Liver (tissue), 9 donors: ENCODE data around the gene DUSP16. TPM values are rescaled to one million over a fixed set of nuclear protein-coding genes. Genes with fewer than 3 reads are reported as not detected.

Experiments used
- DNase-seq: peaks from one replicate; pipeline ENCODE4 v3.0.0-alpha.2; 2017; ENCODE audit warnings: low spot score
- H3K27ac ChIP-seq, 2 donors: one replicate each; pipeline ENCODE4 v1.7.0; 2013; ENCODE audit warnings: inconsistent platforms in 2 of 2, low read length in 2 of 2, control low read depth in 1 of 2, low read depth in 1 of 2, mild to moderate bottlenecking in 1 of 2
- H3K27me3 ChIP-seq, 4 donors: one replicate each; pipeline versions ENCODE4 v1.6.1 to v1.7.0; 2013; ENCODE audit warnings: low read length in 3 of 4, inconsistent platforms in 1 of 4, mild to moderate bottlenecking in 1 of 4, moderate library complexity in 1 of 4; ENCODE audit not compliant: control insufficient read depth in 4 of 4, insufficient read depth in 4 of 4
- H3K36me3 ChIP-seq, 4 donors: one replicate each; pipeline versions ENCODE4 v1.6.1 to v1.7.0; 2013; ENCODE audit warnings: low read length in 3 of 4, mild to moderate bottlenecking in 3 of 4, low read depth in 1 of 4, moderate library complexity in 1 of 4; ENCODE audit not compliant: control insufficient read depth in 4 of 4, insufficient read depth in 3 of 4
- H3K4me1 ChIP-seq, 4 donors: one replicate each; pipeline versions ENCODE4 v1.6.1 to v1.7.0; 2013; ENCODE audit warnings: low read length in 3 of 4, mild to moderate bottlenecking in 3 of 4, moderate library complexity in 1 of 4; ENCODE audit not compliant: control insufficient read depth in 4 of 4, insufficient read depth in 4 of 4
- H3K4me3 ChIP-seq, 3 donors: one replicate each; pipeline versions ENCODE4 v1.6.1 to v1.7.0; 2013; ENCODE audit warnings: low read length in 3 of 3, control low read depth in 1 of 3, low read depth in 1 of 3, mild to moderate bottlenecking in 1 of 3
- H3K9ac ChIP-seq, 2 donors: one replicate each; pipeline ENCODE4 v1.7.0; 2013; ENCODE audit warnings: low read length in 2 of 2, mild to moderate bottlenecking in 2 of 2, moderate library complexity in 2 of 2, control low read depth in 1 of 2, low read depth in 1 of 2
- H3K9me3 ChIP-seq, 4 donors: one replicate each; pipeline versions ENCODE4 v1.6.1 to v1.7.0; 2013; ENCODE audit warnings: low read length in 3 of 4; ENCODE audit not compliant: control insufficient read depth in 4 of 4
- ATF3 ChIP-seq: IDR thresholded peaks from 2 replicates; pipeline ENCODE4 v1.6.1; 2016; ENCODE audit warnings: antibody characterized with exemption
- EGR1 ChIP-seq, 2 donors: IDR thresholded peaks; 2 replicates each; pipeline ENCODE4 v1.6.1; 2016 to 2018; ENCODE audit warnings: antibody characterized with exemption in 2 of 2, low read depth in 2 of 2
- FOXA1 ChIP-seq: IDR thresholded peaks from 2 replicates; pipeline ENCODE4 v1.6.1; 2016; ENCODE audit warnings: antibody characterized with exemption
- FOXA2 ChIP-seq: IDR thresholded peaks from 2 replicates; pipeline ENCODE4 v1.6.1; 2016; ENCODE audit warnings: antibody characterized with exemption
- GABPA ChIP-seq, 2 donors: IDR thresholded peaks in 1 of 2; conservative IDR thresholded peaks in 1 of 2; 2 replicates each; pipeline ENCODE4 v1.6.1; 2016; ENCODE audit warnings: antibody characterized with exemption in 2 of 2, mild to moderate bottlenecking in 1 of 2, moderate library complexity in 1 of 2
- HNF4A ChIP-seq, 2 donors: conservative IDR thresholded peaks; 2 replicates each; pipeline ENCODE4 v1.6.1; 2016; ENCODE audit warnings: antibody characterized with exemption in 2 of 2, mild to moderate bottlenecking in 2 of 2
- HNF4G ChIP-seq: IDR thresholded peaks from 2 replicates; pipeline ENCODE4 v1.6.1; 2016; ENCODE audit warnings: antibody characterized with exemption
- JUND ChIP-seq, 2 donors: IDR thresholded peaks; 2 replicates each; pipeline ENCODE4 v1.6.1; 2016; ENCODE audit warnings: antibody characterized with exemption in 2 of 2
- NR2F2 ChIP-seq: IDR thresholded peaks from 2 replicates; pipeline ENCODE4 v1.6.1; 2016; ENCODE audit warnings: antibody characterized with exemption
- RAD21 ChIP-seq, 2 donors: IDR thresholded peaks; 2 replicates each; pipeline ENCODE4 v1.6.1; 2016; ENCODE audit warnings: antibody characterized with exemption in 2 of 2, mild to moderate bottlenecking in 2 of 2
- REST ChIP-seq: IDR thresholded peaks from 2 replicates; pipeline ENCODE4 v1.6.1; 2016; ENCODE audit warnings: antibody characterized with exemption, mild to moderate bottlenecking
- RXRA ChIP-seq, 2 donors: IDR thresholded peaks; 2 replicates each; pipeline ENCODE4 v1.6.1; 2017 to 2018; ENCODE audit warnings: antibody characterized with exemption in 2 of 2, mild to moderate bottlenecking in 1 of 2
- TAF1 ChIP-seq: conservative IDR thresholded peaks from 2 replicates; pipeline ENCODE4 v1.6.1; 2016; ENCODE audit warnings: antibody characterized with exemption, mild to moderate bottlenecking
- YY1 ChIP-seq: IDR thresholded peaks from 2 replicates; pipeline ENCODE4 v1.6.1; 2016; ENCODE audit warnings: antibody characterized with exemption, mild to moderate bottlenecking
- WGBS: extraction: QIAGEN DNeasy Blood & Tissue Kit; methylation state at CpG from one replicate; pipeline ENCODE4 v1.1.7; 2013; 5-methylcytosine and 5-hydroxymethylcytosine counted together
- polyA plus RNA-seq, 2 donors: library from polyadenylated mRNA; stranded (reverse) in 1 of 2; unstranded in 1 of 2; fragments of 200-250 nt in 1 of 2; fragments of >200 nt in 1 of 2; fragmentation: Nextera tagmentation in 1 of 2; extraction: Ambion mirVana in 1 of 2; gene quantifications; one replicate each; pipeline versions ENCODE4 v1.2.1 to v1.2.3, GENCODE V29; 2013 to 2015
- total RNA-seq, 2 donors: library from RNA; depleted of rRNA; stranded (reverse); fragments of >200 nt; gene quantifications; one replicate each; pipeline ENCODE4 v1.2.3, GENCODE V29; 2014
- TF ChIP-seq, protein P1 (sequence below): IDR thresholded peaks from 2 replicates; pipeline ENCODE4 v1.6.1; 2016; ENCODE audit warnings: antibody characterized with exemption
- TF ChIP-seq, protein P2 (sequence below): IDR thresholded peaks from 2 replicates; pipeline ENCODE4 v1.6.1; 2016; ENCODE audit warnings: antibody characterized with exemption
- donor health status: healthy.
- donor health status: healthy.
- donor health status: healthy.
- donor health status: healthy.
- donor health status: healthy.

DUSP16 gene
- total and polyA plus RNA-seq, 4 donors: 7.8 to 56.4 (median 19.1) TPM

DNA sequence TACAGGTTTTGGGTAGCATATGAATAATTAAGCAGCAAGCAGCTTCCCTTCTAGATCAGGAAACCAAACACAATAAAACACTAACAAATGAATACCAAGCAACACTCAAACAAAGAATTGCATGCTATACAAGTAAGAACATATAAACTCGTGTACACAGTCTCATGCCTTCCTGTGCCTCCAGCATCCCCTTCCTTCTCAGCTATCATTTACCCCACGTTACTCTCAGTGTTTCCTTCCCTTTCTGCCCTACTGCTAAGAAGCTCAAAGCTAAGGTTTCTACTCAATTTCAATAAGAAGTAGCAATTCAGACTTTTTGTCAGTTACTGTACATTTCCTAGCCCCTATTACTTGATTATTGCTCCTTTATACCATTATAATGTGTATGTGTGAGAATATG lies 81.0 kb downstream of the DUSP16 start (continued):
- TF ChIP-seq, protein P1, sequence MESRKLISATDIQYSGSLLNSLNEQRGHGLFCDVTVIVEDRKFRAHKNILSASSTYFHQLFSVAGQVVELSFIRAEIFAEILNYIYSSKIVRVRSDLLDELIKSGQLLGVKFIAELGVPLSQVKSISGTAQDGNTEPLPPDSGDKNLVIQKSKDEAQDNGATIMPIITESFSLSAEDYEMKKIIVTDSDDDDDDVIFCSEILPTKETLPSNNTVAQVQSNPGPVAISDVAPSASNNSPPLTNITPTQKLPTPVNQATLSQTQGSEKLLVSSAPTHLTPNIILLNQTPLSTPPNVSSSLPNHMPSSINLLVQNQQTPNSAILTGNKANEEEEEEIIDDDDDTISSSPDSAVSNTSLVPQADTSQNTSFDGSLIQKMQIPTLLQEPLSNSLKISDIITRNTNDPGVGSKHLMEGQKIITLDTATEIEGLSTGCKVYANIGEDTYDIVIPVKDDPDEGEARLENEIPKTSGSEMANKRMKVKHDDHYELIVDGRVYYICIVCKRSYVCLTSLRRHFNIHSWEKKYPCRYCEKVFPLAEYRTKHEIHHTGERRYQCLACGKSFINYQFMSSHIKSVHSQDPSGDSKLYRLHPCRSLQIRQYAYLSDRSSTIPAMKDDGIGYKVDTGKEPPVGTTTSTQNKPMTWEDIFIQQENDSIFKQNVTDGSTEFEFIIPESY: no peak

DNA sequence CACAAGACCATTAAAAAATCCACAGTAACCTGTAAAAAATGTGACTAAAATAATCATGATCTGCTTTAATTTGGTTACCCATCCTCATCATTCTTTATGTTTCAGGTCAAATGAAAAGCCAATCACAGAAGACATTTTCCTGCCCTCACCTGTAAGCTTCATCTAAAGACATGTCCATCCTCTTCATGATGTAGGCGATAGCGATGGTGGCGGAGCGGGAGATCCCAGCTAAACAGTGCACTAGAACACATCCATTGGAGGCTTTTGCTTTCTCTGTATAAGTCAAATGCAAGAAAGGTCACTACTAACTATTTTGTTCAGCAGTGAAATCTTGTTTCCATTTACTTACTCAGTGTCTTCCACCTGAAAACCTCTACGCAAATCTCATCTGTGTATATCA lies 82.6 kb downstream of the DUSP16 start:
- H3K36me3 ChIP-seq: peaks cover 10 to 62% (median 40%) of the 10 kb centered on the region in 4 donors
- TF ChIP-seq NR2F2 (no peak), FOXA1 (no peak), FOXA2 (no peak), REST (no peak), JUND (IDR thresholded peaks at IDR 0.05) (no peak), GABPA (IDR thresholded peaks at IDR 0.05 in 1 of 2, conservative IDR thresholded peaks at IDR 0.05 in 1 of 2) (no peak), ATF3 (no peak), TAF1 (no peak), HNF4A (conservative IDR thresholded peaks at IDR 0.05) (no peak), RXRA (IDR thresholded peaks at IDR 0.05) (no peak), RAD21 (IDR thresholded peaks at IDR 0.05) (no peak), YY1 (no peak)
- TF ChIP-seq, protein P2, sequence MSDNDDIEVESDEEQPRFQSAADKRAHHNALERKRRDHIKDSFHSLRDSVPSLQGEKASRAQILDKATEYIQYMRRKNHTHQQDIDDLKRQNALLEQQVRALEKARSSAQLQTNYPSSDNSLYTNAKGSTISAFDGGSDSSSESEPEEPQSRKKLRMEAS: no peak
- TF ChIP-seq, protein P1: no peak
- H3K4me1 ChIP-seq: no peaks in the 10 kb centered on the region
- no peaks in the 10 kb centered on the region for H3K9me3 ChIP-seq
- no peak overlapping the region for H3K27ac ChIP-seq
- no peak overlapping the region for H3K4me3 ChIP-seq
- H3K9ac ChIP-seq: no peak overlapping the region
- no peak for DNase-seq
- 91% methylated on average over 5 of the region's 5 CpGs for WGBS
- H3K27me3 ChIP-seq: no peaks in the 10 kb centered on the region

- H3K9me3 ChIP-seq: no peaks in the 10 kb centered on the region
- no peak overlapping the region for H3K9ac ChIP-seq
- no peak overlapping the region for H3K4me3 ChIP-seq
- H3K27ac ChIP-seq: no peak overlapping the region
- WGBS: 97% methylated on average over 14 of the region's 14 CpGs
- DNase-seq: no peak
- peaks cover 8 to 56% (median 42%) of the 10 kb centered on the region in 4 donors for H3K36me3 ChIP-seq
- no peaks in the 10 kb centered on the region for H3K4me1 ChIP-seq
- no peaks in the 10 kb centered on the region for H3K27me3 ChIP-seq
- TF ChIP-seq RAD21 (IDR thresholded peaks at IDR 0.05) (no peak), REST (no peak), RXRA (IDR thresholded peaks at IDR 0.05) (no peak), EGR1 (IDR thresholded peaks at IDR 0.05; ENCODE audit: low read depth in 2 of 2) (no peak), YY1 (no peak), HNF4G (no peak), GABPA (IDR thresholded peaks at IDR 0.05 in 1 of 2, conservative IDR thresholded peaks at IDR 0.05 in 1 of 2) (no peak), FOXA1 (no peak), FOXA2 (no peak), TAF1 (no peak)
- TF ChIP-seq, protein P1: no peak
Measured at GRCh38 chr12:12477532-12477890, 85.2 kb downstream of the DUSP16 start.
